ENCODE measurements around the gene COBLL1.

Gene COBLL1

GRCh38 chr2:164881524-164881923 is 39.9 kb upstream of the COBLL1 start:
- peak; percentile 56 for DNase-seq (ENCODE audit: low read depth)
- no peak for TF ChIP-seq CTCF (IDR thresholded peaks at IDR 0.05; ENCODE audit: insufficient read depth, low read depth, low read length, missing control alignments)
- H3K4me3 ChIP-seq (ENCODE audit: low read length) = no peak overlapping the region

- no peak for TF ChIP-seq CTCF (IDR thresholded peaks at IDR 0.05; ENCODE audit: insufficient read depth, low read depth, low read length, missing control alignments)
- no peak overlapping the region for H3K4me3 ChIP-seq (ENCODE audit: low read length)
- DNase-seq (ENCODE audit: low read depth) = no peak
These were observed 38.4 kb upstream of the COBLL1 start for GRCh38 chr2:164879901-164880535.

- TF ChIP-seq CTCF (IDR thresholded peaks at IDR 0.05; ENCODE audit: insufficient read depth, low read depth, low read length, missing control alignments) = no peak
- no peak for DNase-seq (ENCODE audit: low read depth)
- H3K4me3 ChIP-seq (ENCODE audit: low read length) = no peak overlapping the region
These were observed 36.3 kb upstream of the COBLL1 start for GRCh38 chr2:164877927-164878326.

- no peak overlapping the region for H3K4me3 ChIP-seq (ENCODE audit: low read length)
- no peak for TF ChIP-seq CTCF (IDR thresholded peaks at IDR 0.05; ENCODE audit: insufficient read depth, low read depth, low read length, missing control alignments)
- DNase-seq (ENCODE audit: low read depth) = no peak
These were observed 35.5 kb upstream of the COBLL1 start for GRCh38 chr2:164877169-164877568.

- H3K4me3 ChIP-seq (ENCODE audit: low read length) = no peak overlapping the region
- TF ChIP-seq CTCF (IDR thresholded peaks at IDR 0.05; ENCODE audit: insufficient read depth, low read depth, low read length, missing control alignments) = no peak
- DNase-seq (ENCODE audit: low read depth) = no peak
These were observed 33.9 kb upstream of the COBLL1 start for GRCh38 chr2:164875334-164876205.

GRCh38 chr2:164873210-164873908 is 31.7 kb upstream of the COBLL1 start:
- DNase-seq (ENCODE audit: low read depth) = peak; percentile 41
- no peak for TF ChIP-seq CTCF (IDR thresholded peaks at IDR 0.05; ENCODE audit: insufficient read depth, low read depth, low read length, missing control alignments)
- H3K4me3 ChIP-seq (ENCODE audit: low read length) = no peak overlapping the region

Data from epithelial cell of esophagus (primary cell).